HepG2 (cell line): ENCODE results near the gene CTNND1. TPM values are rescaled to one million over a fixed set of nuclear protein-coding genes. Genes with fewer than 3 reads are reported as not detected.

Experiments
- FOSL1 ChIP-seq: sonication (generic); formaldehyde crosslinking; IDR thresholded peaks from 2 replicates; pipeline ENCODE4 v1.9.0; 2021; ENCODE audit warnings: missing genetic modification reagents, borderline replicate concordance
- GMEB2 ChIP-seq: IDR thresholded peaks from 2 replicates; pipeline ENCODE4 v1.6.1; 2016; ENCODE audit warnings: missing biosample characterization, missing genetic modification reagents, low read depth
- IRF2 ChIP-seq: IDR thresholded peaks from 2 replicates; pipeline ENCODE4 v1.6.1; 2018; ENCODE audit warnings: missing genetic modification reagents, missing compliant biosample characterization
- NFIC ChIP-seq: IDR thresholded peaks from 2 replicates; pipeline ENCODE4 v1.6.1; 2012; ENCODE audit warnings: mild to moderate bottlenecking, low read length, inconsistent platforms
- PHB2 ChIP-seq: fragments of 450-650 bp; IDR thresholded peaks from 2 replicates; pipeline ENCODE4 v1.6.1; 2018; ENCODE audit not compliant: partially characterized antibody
- RNF219 ChIP-seq: sonication (generic); formaldehyde crosslinking; IDR thresholded peaks from 2 replicates; pipeline ENCODE4 v1.5.0; 2020; ENCODE audit warnings: mild to moderate bottlenecking, missing genetic modification reagents
- SATB2 ChIP-seq: sonication (generic); formaldehyde crosslinking; IDR thresholded peaks from 2 replicates; pipeline ENCODE4 v1.5.0; 2020; ENCODE audit warnings: missing genetic modification reagents
- SPEN ChIP-seq: sonication (generic); formaldehyde crosslinking; IDR thresholded peaks from 2 replicates; pipeline ENCODE4 v1.5.1; 2020; ENCODE audit warnings: low read depth, mild to moderate bottlenecking, missing genetic modification reagents
- TCF12 ChIP-seq, 2 experiments: fragments of 450-650 bp in 1 of 2; sonication (generic) in 1 of 2; formaldehyde crosslinking in 1 of 2; IDR thresholded peaks; 2 replicates each; pipeline versions ENCODE4 v1.6.1 to v1.8.0; 2017 to 2022; ENCODE audit warnings: antibody characterized with exemption in 1 of 2, mild to moderate bottlenecking in 1 of 2, missing genetic modification reagents in 1 of 2, moderate library complexity in 1 of 2
- WIZ ChIP-seq: sonication (generic); formaldehyde crosslinking; IDR thresholded peaks from 2 replicates; pipeline ENCODE4 v1.5.1; 2020; ENCODE audit warnings: mild to moderate bottlenecking, missing genetic modification reagents
- ZIK1 ChIP-seq: sonication (generic); formaldehyde crosslinking; IDR thresholded peaks from 2 replicates; pipeline ENCODE4 v1.5.0; 2020; ENCODE audit warnings: mild to moderate bottlenecking, low read depth, missing genetic modification reagents, borderline replicate concordance
- ZNF17 ChIP-seq: sonication (generic); formaldehyde crosslinking; IDR thresholded peaks from 2 replicates; pipeline ENCODE4 v1.5.0; 2020; ENCODE audit warnings: mild to moderate bottlenecking, missing genetic modification reagents
- ZNF24 ChIP-seq: fragments of 450-650 bp; IDR thresholded peaks from 2 replicates; pipeline ENCODE4 v1.6.1; 2017; ENCODE audit warnings: antibody characterized with exemption, mild to moderate bottlenecking
- ZNF326 ChIP-seq: sonication (generic); formaldehyde crosslinking; IDR thresholded peaks from 2 replicates; pipeline ENCODE4 v1.4.0; 2020; ENCODE audit warnings: missing genetic modification reagents, borderline replicate concordance
- ZNF333 ChIP-seq: sonication (generic); formaldehyde crosslinking; IDR thresholded peaks from 2 replicates; pipeline ENCODE4 v1.4.0; 2020; ENCODE audit warnings: mild to moderate bottlenecking, missing genetic modification reagents, borderline replicate concordance
- ZNF501 ChIP-seq: sonication (generic); formaldehyde crosslinking; IDR thresholded peaks from 2 replicates; pipeline ENCODE4 v1.5.1; 2020; ENCODE audit warnings: mild to moderate bottlenecking, moderate library complexity, missing genetic modification reagents
- ZNF558 ChIP-seq: sonication (generic); formaldehyde crosslinking; IDR thresholded peaks from 2 replicates; pipeline ENCODE4 v1.9.0; 2022; ENCODE audit warnings: mild to moderate bottlenecking, missing genetic modification reagents, borderline replicate concordance
- ZNF740 ChIP-seq: sonication (generic); formaldehyde crosslinking; IDR thresholded peaks from 2 replicates; pipeline ENCODE4 v1.4.0; 2020; ENCODE audit warnings: missing genetic modification reagents
- ZNF83 ChIP-seq: sonication (generic); formaldehyde crosslinking; IDR thresholded peaks from 2 replicates; pipeline ENCODE4 v1.4.0; 2020; ENCODE audit warnings: missing genetic modification reagents, mild to moderate bottlenecking, borderline replicate concordance
- ZSCAN29 ChIP-seq: sonication (generic); formaldehyde crosslinking; conservative IDR thresholded peaks from 2 replicates; pipeline ENCODE4 v1.4.0; 2020; ENCODE audit warnings: mild to moderate bottlenecking, missing genetic modification reagents
- polyA plus RNA-seq, 8 experiments: library from polyadenylated mRNA; depleted of rRNA in 3 of 8; stranded (reverse) in 7 of 8; unstranded in 1 of 8; fragments of >200 nt; fragmentation: Illumina TruSeq in 4 of 8; extraction: Trizol in 4 of 8; gene quantifications; 2 replicates each; pipeline versions ENCODE4 v1.2.1 to v1.2.3, GENCODE V29; 2011 to 2016; ENCODE audit warnings: low read depth in 4 of 8, missing spikeins in 1 of 8, mixed read lengths in 1 of 8; ENCODE audit not compliant: insufficient read depth in 1 of 8
- total RNA-seq, 5 experiments: library from RNA; depleted of rRNA; stranded (reverse); fragments of >200 nt; fragmentation: Illumina TruSeq; extraction: Trizol; gene quantifications; 2 replicates each; pipeline ENCODE4 v1.2.3, GENCODE V29; 2016; ENCODE audit warnings: low read depth in 1 of 5
- TF ChIP-seq, protein P1 (sequence below): sonication (generic); formaldehyde crosslinking; IDR thresholded peaks from 2 replicates; pipeline ENCODE4 v1.8.1; 2023; ENCODE audit warnings: mild to moderate bottlenecking, moderate library complexity, missing genetic modification reagents

Gene CTNND1
- total and polyA plus RNA-seq, 2 of the 13 experiments (the other 11 are each of a cell fraction or from before 2014, with no cell fraction given) = 117 to 128 TPM

DNA sequence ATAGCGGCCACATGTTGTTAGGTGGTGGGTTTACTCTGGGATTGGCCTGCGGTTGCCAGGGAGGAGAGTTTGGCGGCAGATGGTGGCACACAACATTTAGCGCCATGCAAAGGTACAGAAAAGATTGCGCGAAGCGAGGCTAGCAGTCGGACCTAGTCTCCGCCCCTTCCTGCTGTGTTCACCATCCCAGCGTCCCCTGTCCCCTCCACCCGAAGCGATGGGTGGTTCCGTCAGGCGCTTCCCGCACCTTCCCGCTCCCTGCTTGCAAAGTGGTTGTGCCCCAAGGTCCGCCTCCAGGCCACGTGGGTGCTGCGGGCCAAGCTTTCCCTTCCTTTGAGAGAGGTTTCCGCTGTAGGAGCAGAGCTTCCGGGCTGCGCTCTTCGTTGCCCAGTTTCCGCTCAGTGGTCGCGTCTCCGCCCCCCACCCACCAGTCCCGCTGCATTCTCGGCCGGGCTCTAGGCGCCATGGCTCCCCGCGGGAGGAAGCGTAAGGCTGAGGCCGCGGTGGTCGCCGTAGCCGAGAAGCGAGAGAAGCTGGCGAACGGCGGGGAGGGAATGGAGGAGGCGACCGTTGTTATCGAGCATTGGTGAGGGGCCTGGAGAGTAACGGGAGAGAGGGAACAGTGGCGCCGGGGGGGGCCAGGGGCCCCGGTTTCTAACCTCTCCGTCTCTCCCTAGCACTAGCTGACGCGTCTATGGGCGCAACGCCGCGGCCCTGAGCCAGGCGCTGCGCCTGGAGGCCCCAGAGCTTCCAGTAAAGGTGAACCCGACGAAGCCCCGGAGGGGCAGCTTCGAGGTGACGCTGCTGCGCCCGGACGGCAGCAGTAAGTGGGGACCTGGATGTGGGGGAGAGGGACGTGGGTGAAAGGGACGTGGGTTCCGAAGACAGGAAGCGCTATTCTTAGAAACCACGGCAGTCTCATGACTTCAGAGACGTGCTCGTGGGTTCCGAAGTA lies 20.2 kb upstream of the CTNND1 start, which contains the start of gene SELENOH (continued):
- TF ChIP-seq ZNF17 (CRISPR knock-in tag) = no peak
- no peak for TF ChIP-seq ZNF83 (CRISPR knock-in tag)
- TF ChIP-seq ZNF558 (CRISPR knock-in tag) = peak; percentile 76; the same call in 1 of the 2 replicates
- no peak for TF ChIP-seq GMEB2 (CRISPR knock-in tag)
- no peak for TF ChIP-seq PHB2
- TF ChIP-seq, protein P1, sequence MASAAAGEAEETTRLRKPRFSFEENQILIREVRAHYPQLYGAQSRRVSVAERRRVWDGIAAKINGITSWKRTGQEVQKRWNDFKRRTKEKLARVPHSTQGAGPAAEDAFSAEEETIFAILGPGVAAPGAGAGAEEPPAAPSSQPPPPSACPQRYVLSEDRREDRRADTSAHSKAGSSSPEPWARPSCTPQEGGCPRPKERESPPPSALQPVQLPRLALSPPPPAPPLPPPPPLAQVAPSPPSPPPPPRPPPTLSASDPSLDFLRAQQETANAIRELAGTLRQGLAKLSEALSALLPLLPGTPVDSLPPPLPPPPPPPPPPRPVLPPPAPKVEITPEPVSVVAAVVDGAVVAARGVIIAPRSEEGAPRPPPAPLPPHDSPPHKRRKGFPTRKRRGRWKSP (CRISPR knock-in tag) = peak; percentile 95
- peak; percentile 43; the same call in 1 of the 2 replicates for TF ChIP-seq ZNF740 (CRISPR knock-in tag)
- TF ChIP-seq ZNF24 = no peak
- TF ChIP-seq ZNF326 (CRISPR knock-in tag) = no peak
- TF ChIP-seq ZSCAN29 = no peak
- TF ChIP-seq ZNF333 (CRISPR knock-in tag) = no peak; the same call in 1 of the 2 replicates
- TF ChIP-seq ZNF501 = peak; percentile 64; the same call in 1 of the 2 replicates
- no peak for TF ChIP-seq SATB2 (CRISPR knock-in tag)
- TF ChIP-seq IRF2 (CRISPR knock-in tag) = peak; percentile 84
- peak; percentile 79 for TF ChIP-seq SPEN
- TF ChIP-seq TCF12 (IDR thresholded peaks at IDR 0.05) = no peak
- TF ChIP-seq TCF12 (CRISPR knock-in tag; IDR thresholded peaks at IDR 0.05) = no peak
- TF ChIP-seq FOSL1 = no peak
- TF ChIP-seq NFIC = no peak
- TF ChIP-seq RNF219 (CRISPR knock-in tag) = no peak
- peak; percentile 83; the same call in 1 of the 2 replicates for TF ChIP-seq ZIK1 (CRISPR knock-in tag)
- no peak for TF ChIP-seq WIZ (CRISPR knock-in tag)
